ENCODE data around the gene ADAMTS16.

The ADAMTS16 gene

GRCh38 chr5:5209089-5209488, 69.0 kb downstream of the ADAMTS16 start:
- Histone ChIP-seq H3K36me3 (replicated peaks) (no peaks in the 10 kb centered on the region), H3K4me3 (no peak overlapping the region), H3K4me1 (no peaks in the 10 kb centered on the region), H3K9me3 (no peaks in the 10 kb centered on the region), H3K27me3 (ENCODE audit: low read depth) (no peaks in the 10 kb centered on the region)
- in situ Hi-C loops (cut with MboI; ENCODE audit: low sequenced_read_pairs): no loop called here
- DNase-seq (ENCODE audit: low spot score in 2 of 2): no peak

DNA sequence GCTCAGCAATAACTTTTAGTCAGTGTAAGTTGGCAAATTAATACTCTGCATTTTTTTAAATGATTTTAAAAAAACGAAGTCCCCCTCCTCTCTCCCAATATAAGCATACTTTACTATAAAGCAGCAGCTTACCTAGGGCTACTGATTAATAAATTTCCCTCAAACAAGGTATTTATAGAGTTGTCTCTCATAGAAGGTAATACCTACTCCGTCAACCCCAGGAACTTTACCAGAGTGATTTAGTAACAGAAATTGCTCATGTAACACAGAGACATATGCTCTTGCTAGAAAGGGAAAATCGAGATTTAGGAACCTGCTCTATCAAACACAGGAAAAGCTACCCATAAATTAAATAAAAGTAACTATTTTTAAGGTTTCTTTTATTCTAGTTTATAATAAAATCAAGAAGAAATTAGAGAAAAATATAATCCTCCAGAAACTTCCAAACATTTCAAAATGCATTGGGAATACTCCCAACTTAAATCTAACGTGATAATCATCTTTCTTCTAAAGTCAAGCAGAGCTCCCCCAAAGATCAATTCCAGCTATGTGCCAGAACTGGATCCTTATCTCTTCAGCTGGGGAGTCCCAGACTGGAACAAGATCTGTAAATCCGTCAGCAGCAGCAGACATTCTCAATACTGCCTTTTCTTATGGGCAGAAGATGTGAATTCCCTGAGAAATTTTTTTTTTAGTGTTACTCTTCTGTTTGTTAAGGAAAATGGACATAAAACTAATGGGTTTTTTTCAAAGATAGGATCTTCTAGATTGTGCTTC, 69.6 kb downstream of the ADAMTS16 start:
- DNase-seq (ENCODE audit: low spot score in 2 of 2): no peak
- in situ Hi-C loops (cut with MboI; ENCODE audit: low sequenced_read_pairs): no loop called here
- H3K9me3 ChIP-seq: no peaks in the 10 kb centered on the region
- H3K4me1 ChIP-seq: no peaks in the 10 kb centered on the region
- H3K36me3 ChIP-seq (replicated peaks): no peaks in the 10 kb centered on the region
- no peaks in the 10 kb centered on the region for H3K27me3 ChIP-seq (ENCODE audit: low read depth)
- H3K4me3 ChIP-seq: no peak overlapping the region

DNA sequence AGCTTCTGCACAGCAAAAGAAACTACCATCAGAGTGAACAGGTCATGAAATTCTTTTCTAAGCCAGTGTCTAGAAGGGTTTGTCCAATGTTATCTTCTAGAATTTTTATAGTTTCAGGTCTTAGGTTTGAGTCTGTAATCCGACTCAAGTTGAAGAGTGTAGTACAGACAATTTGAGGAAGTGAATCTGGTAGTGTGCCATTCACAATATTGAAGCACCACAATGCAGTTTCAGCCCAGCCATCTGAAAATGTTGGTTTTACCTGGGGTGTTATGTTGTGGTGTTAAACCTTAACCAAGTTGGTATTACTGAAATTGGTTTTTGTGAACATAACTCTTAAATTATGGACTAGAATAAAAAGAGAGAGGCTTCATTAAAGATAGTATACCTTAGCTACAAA, 77.2 kb downstream of the ADAMTS16 start:
- no peaks in the 10 kb centered on the region for H3K4me1 ChIP-seq
- in situ Hi-C loops (cut with MboI; ENCODE audit: low sequenced_read_pairs): no loop called here
- no peak overlapping the region for H3K4me3 ChIP-seq
- no peak for DNase-seq (ENCODE audit: low spot score in 2 of 2)
- H3K36me3 ChIP-seq (replicated peaks): no peaks in the 10 kb centered on the region
- H3K27me3 ChIP-seq (ENCODE audit: low read depth): no peaks in the 10 kb centered on the region
- H3K9me3 ChIP-seq: no peaks in the 10 kb centered on the region

- in situ Hi-C loops (cut with MboI; ENCODE audit: low sequenced_read_pairs): no loop called here
- Histone ChIP-seq H3K36me3 (replicated peaks) (no peaks in the 10 kb centered on the region), H3K4me1 (no peaks in the 10 kb centered on the region), H3K9me3 (no peaks in the 10 kb centered on the region), H3K4me3 (no peak overlapping the region), H3K27me3 (ENCODE audit: low read depth) (no peaks in the 10 kb centered on the region)
- DNase-seq (ENCODE audit: low spot score in 2 of 2): no peak
Measured at GRCh38 chr5:5218396-5218795, 78.3 kb downstream of the ADAMTS16 start.

- no peak for DNase-seq (ENCODE audit: low spot score in 2 of 2)
- H3K27me3 ChIP-seq (ENCODE audit: low read depth): no peaks in the 10 kb centered on the region
- no peaks in the 10 kb centered on the region for H3K36me3 ChIP-seq (replicated peaks)
- no peak overlapping the region for H3K4me3 ChIP-seq
- H3K9me3 ChIP-seq: no peaks in the 10 kb centered on the region
- H3K4me1 ChIP-seq: no peaks in the 10 kb centered on the region
- in situ Hi-C loops (cut with MboI; ENCODE audit: low sequenced_read_pairs): no loop called here
Measured at GRCh38 chr5:5219541-5219940, 79.4 kb downstream of the ADAMTS16 start.

DNA sequence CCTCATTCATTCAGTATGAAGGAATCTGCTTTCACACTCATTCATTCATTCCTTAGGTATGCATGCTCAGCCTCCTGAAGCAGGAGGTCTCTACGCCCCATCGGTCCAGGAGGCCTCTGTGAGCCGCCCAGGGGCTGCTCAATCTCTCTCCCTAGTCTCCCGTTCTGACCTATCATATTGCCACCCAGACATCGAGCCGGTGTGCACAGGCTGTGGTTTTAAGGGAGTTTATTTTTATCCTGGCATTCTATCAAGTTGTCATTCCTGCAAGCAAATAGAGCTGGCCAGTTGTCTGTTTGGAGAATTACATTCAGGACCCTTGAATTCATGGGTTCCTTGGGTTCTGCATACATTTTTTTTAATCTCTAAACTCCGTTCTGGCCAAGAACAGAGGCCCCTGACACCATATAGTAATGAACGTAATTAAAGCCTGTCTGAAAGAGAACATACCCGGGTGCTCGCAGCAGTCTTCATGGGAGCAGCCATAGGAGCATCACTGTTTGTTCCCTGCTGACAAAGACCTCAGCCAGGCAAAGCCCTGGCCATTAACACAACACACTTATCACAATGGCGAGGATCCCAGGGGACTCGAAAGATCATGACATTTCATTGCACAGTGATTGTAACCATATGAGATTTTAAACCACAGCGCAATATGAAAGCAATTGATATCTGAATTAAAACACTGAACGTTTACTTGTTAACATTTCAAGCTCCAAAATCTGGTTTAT, 80.9 kb downstream of the ADAMTS16 start:
- DNase-seq (ENCODE audit: low spot score in 2 of 2): no peak
- no peak overlapping the region for H3K4me3 ChIP-seq
- no peaks in the 10 kb centered on the region for H3K4me1 ChIP-seq
- no peaks in the 10 kb centered on the region for H3K27me3 ChIP-seq (ENCODE audit: low read depth)
- no peaks in the 10 kb centered on the region for H3K36me3 ChIP-seq (replicated peaks)
- no peaks in the 10 kb centered on the region for H3K9me3 ChIP-seq
- in situ Hi-C loops (cut with MboI; ENCODE audit: low sequenced_read_pairs): no loop called here

- no peak for DNase-seq (ENCODE audit: low spot score in 2 of 2)
- Histone ChIP-seq H3K27me3 (ENCODE audit: low read depth) (no peaks in the 10 kb centered on the region), H3K4me3 (no peak overlapping the region), H3K36me3 (replicated peaks) (no peaks in the 10 kb centered on the region), H3K9me3 (no peaks in the 10 kb centered on the region), H3K4me1 (no peaks in the 10 kb centered on the region)
- in situ Hi-C loops (cut with MboI; ENCODE audit: low sequenced_read_pairs): no loop called here
Measured at GRCh38 chr5:5221724-5222123, 81.6 kb downstream of the ADAMTS16 start.

- no peaks in the 10 kb centered on the region for H3K9me3 ChIP-seq
- H3K4me1 ChIP-seq: no peaks in the 10 kb centered on the region
- DNase-seq (ENCODE audit: low spot score in 2 of 2): no peak
- in situ Hi-C loops (cut with MboI; ENCODE audit: low sequenced_read_pairs): no loop called here
- H3K27me3 ChIP-seq (ENCODE audit: low read depth): no peaks in the 10 kb centered on the region
- H3K36me3 ChIP-seq (replicated peaks): no peaks in the 10 kb centered on the region
- H3K4me3 ChIP-seq: no peak overlapping the region
Measured at GRCh38 chr5:5231576-5231975, 91.4 kb downstream of the ADAMTS16 start.

GRCh38 chr5:5234912-5235311, 94.8 kb downstream of the ADAMTS16 start:
- Histone ChIP-seq H3K9me3 (no peaks in the 10 kb centered on the region), H3K27me3 (ENCODE audit: low read depth) (no peaks in the 10 kb centered on the region), H3K4me1 (no peaks in the 10 kb centered on the region), H3K36me3 (replicated peaks) (no peaks in the 10 kb centered on the region), H3K4me3 (no peak overlapping the region)
- in situ Hi-C loops (cut with MboI; ENCODE audit: low sequenced_read_pairs): no loop called here
- DNase-seq (ENCODE audit: low spot score in 2 of 2): no peak

GRCh38 chr5:5235685-5236084, 95.6 kb downstream of the ADAMTS16 start:
- in situ Hi-C loops (cut with MboI; ENCODE audit: low sequenced_read_pairs): no loop called here
- no peaks in the 10 kb centered on the region for H3K27me3 ChIP-seq (ENCODE audit: low read depth)

GRCh38 chr5:5239191-5239590, 99.1 kb downstream of the ADAMTS16 start:
- Histone ChIP-seq H3K4me3 (no peak overlapping the region), H3K27me3 (ENCODE audit: low read depth) (no peaks in the 10 kb centered on the region), H3K36me3 (replicated peaks) (no peaks in the 10 kb centered on the region), H3K4me1 (no peaks in the 10 kb centered on the region), H3K9me3 (no peaks in the 10 kb centered on the region)
- in situ Hi-C loops (cut with MboI; ENCODE audit: low sequenced_read_pairs): no loop called here
- DNase-seq (ENCODE audit: low spot score in 2 of 2): no peak

More at GRCh38 chr5:5235685-5236084, 95.6 kb downstream of the ADAMTS16 start:
- Histone ChIP-seq H3K36me3 (replicated peaks) (no peaks in the 10 kb centered on the region), H3K4me1 (no peaks in the 10 kb centered on the region), H3K9me3 (no peaks in the 10 kb centered on the region), H3K4me3 (no peak overlapping the region)
- DNase-seq (ENCODE audit: low spot score in 2 of 2): no peak

- Histone ChIP-seq H3K4me3 (no peak overlapping the region), H3K9me3 (no peaks in the 10 kb centered on the region), H3K36me3 (replicated peaks) (no peaks in the 10 kb centered on the region), H3K4me1 (no peaks in the 10 kb centered on the region), H3K27me3 (ENCODE audit: low read depth) (no peaks in the 10 kb centered on the region)
- DNase-seq (ENCODE audit: low spot score in 2 of 2): no peak
- in situ Hi-C loops (cut with MboI; ENCODE audit: low sequenced_read_pairs): no loop called here
Measured at GRCh38 chr5:5240234-5240633, 100.1 kb downstream of the ADAMTS16 start.

DNA sequence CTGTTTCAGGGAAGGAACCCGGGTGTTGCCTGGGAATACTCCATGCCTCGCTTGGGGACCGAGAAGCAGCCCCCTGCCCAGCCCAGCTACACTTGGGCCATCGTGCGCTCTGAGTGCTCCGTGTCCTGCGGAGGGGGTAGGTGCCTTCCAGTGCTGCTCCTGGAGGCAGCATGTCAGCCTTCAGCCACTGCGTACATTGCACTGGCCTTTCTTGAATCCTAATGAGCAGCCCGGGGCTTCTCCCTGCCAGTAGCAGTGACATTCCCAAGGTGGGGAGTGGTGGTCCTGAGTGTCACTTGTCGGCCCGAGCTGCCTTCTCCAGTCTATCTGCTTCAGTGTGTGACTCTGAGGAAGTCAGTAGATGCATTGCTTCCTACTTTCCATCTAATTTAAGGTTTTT, 101.9 kb downstream of the ADAMTS16 start:
- Histone ChIP-seq H3K36me3 (replicated peaks) (no peaks in the 10 kb centered on the region), H3K4me1 (no peaks in the 10 kb centered on the region), H3K4me3 (no peak overlapping the region), H3K9me3 (no peaks in the 10 kb centered on the region), H3K27me3 (ENCODE audit: low read depth) (no peaks in the 10 kb centered on the region)
- no peak for DNase-seq (ENCODE audit: low spot score in 2 of 2)
- in situ Hi-C loops (cut with MboI; ENCODE audit: low sequenced_read_pairs): no loop called here

GRCh38 chr5:5246736-5247135, 106.6 kb downstream of the ADAMTS16 start:
- no peak for DNase-seq (ENCODE audit: low spot score in 2 of 2)
- Histone ChIP-seq H3K4me1 (no peaks in the 10 kb centered on the region), H3K36me3 (replicated peaks) (no peaks in the 10 kb centered on the region), H3K4me3 (no peak overlapping the region), H3K9me3 (no peaks in the 10 kb centered on the region), H3K27me3 (ENCODE audit: low read depth) (no peaks in the 10 kb centered on the region)
- in situ Hi-C loops (cut with MboI; ENCODE audit: low sequenced_read_pairs): no loop called here

Data from HAP-1 (cell line).